H9 (cell line): Measurements from ENCODE around the gene RAP1GAP. TPM values are rescaled to one million over a fixed set of nuclear protein-coding genes. Genes with fewer than 3 reads are reported as not detected.

Source experiments
- DNase-seq: peaks from one replicate; pipeline ENCODE4 v3.0.0-alpha.2; 2017
- H2AFZ ChIP-seq: one replicate; pipeline ENCODE4 v1.6.1; 2013; ENCODE audit warnings: mild to moderate bottlenecking, low read length, control low read depth, moderate library complexity
- H2AK5ac ChIP-seq: 2 replicates; pipeline ENCODE4 v1.6.1; 2013; ENCODE audit warnings: low read length, control low read depth, mixed read lengths; ENCODE audit not compliant: insufficient read length
- H2BK120ac ChIP-seq: one replicate; pipeline ENCODE4 v1.6.1; 2013; ENCODE audit warnings: low read depth, mild to moderate bottlenecking, low read length, control low read depth, inconsistent platforms; ENCODE audit not compliant: poor library complexity, severe bottlenecking
- H2BK12ac ChIP-seq: 2 replicates; pipeline ENCODE4 v1.6.1; 2013; ENCODE audit warnings: low read length, control low read depth, mixed read lengths, low read depth; ENCODE audit not compliant: insufficient read length
- H2BK15ac ChIP-seq: 2 replicates; pipeline ENCODE4 v1.6.1; 2013; ENCODE audit warnings: low read depth, low read length, control low read depth
- H2BK20ac ChIP-seq: one replicate; pipeline ENCODE4 v1.6.1; 2013; ENCODE audit warnings: low read depth, mild to moderate bottlenecking, low read length, control low read depth, inconsistent platforms; ENCODE audit not compliant: poor library complexity, severe bottlenecking
- H2BK5ac ChIP-seq: 2 replicates; pipeline ENCODE4 v1.6.1; 2013; ENCODE audit warnings: low read length, control low read depth, mixed read lengths; ENCODE audit not compliant: insufficient read length
- H3K14ac ChIP-seq: 2 replicates; pipeline ENCODE4 v1.6.1; 2013; ENCODE audit warnings: low read length, control low read depth; ENCODE audit not compliant: insufficient read depth
- H3K18ac ChIP-seq: 2 replicates; pipeline ENCODE4 v1.6.1; 2013; ENCODE audit warnings: low read depth, mild to moderate bottlenecking, mixed read lengths, low read length, control low read depth; ENCODE audit not compliant: insufficient read length
- H3K23ac ChIP-seq: 2 replicates; pipeline ENCODE4 v1.6.1; 2013; ENCODE audit warnings: low read length, control low read depth, mixed read lengths, low read depth; ENCODE audit not compliant: insufficient read length
- H3K23me2 ChIP-seq: 2 replicates; pipeline ENCODE4 v1.6.1; 2013; ENCODE audit warnings: low read depth, mild to moderate bottlenecking, mixed read lengths, low read length, control low read depth; ENCODE audit not compliant: insufficient read length, poor library complexity, severe bottlenecking
- H3K27ac ChIP-seq: 2 replicates; pipeline ENCODE4 v1.5.1; 2013; ENCODE audit warnings: low read length, control low read depth, mixed read lengths, low read depth; ENCODE audit not compliant: insufficient read length
- H3K27me3 ChIP-seq: 2 replicates; pipeline ENCODE4 v1.6.1; 2013; ENCODE audit warnings: low read length, control low read depth, inconsistent platforms; ENCODE audit not compliant: insufficient read depth
- H3K4ac ChIP-seq: 2 replicates; pipeline ENCODE4 v1.6.1; 2013; ENCODE audit warnings: low read depth, mild to moderate bottlenecking, control low read depth, inconsistent platforms, low read length, moderate library complexity
- H3K4me1 ChIP-seq: 2 replicates; pipeline ENCODE4 v1.6.1; 2013; ENCODE audit warnings: low read length, control low read depth, inconsistent platforms; ENCODE audit not compliant: insufficient read depth
- H3K4me2 ChIP-seq: 2 replicates; pipeline ENCODE4 v1.6.1; 2013; ENCODE audit warnings: low read length, control low read depth, mixed read lengths; ENCODE audit not compliant: insufficient read length, insufficient read depth
- H3K56ac ChIP-seq: 2 replicates; pipeline ENCODE4 v1.6.1; 2013; ENCODE audit warnings: low read depth, mild to moderate bottlenecking, mixed read lengths, low read length, control low read depth; ENCODE audit not compliant: insufficient read length
- H3K79me1 ChIP-seq: 2 replicates; pipeline ENCODE4 v1.6.1; 2013; ENCODE audit warnings: low read depth, mild to moderate bottlenecking, moderate library complexity, low read length, control low read depth, inconsistent platforms; ENCODE audit not compliant: insufficient read depth, poor library complexity, severe bottlenecking
- H3K79me2 ChIP-seq: 2 replicates; pipeline ENCODE4 v1.6.1; 2013; ENCODE audit warnings: low read length, control low read depth, inconsistent platforms; ENCODE audit not compliant: insufficient read depth
- H3K9ac ChIP-seq: 2 replicates; pipeline ENCODE4 v1.6.1; 2013; ENCODE audit warnings: low read length, control low read depth, mixed read lengths; ENCODE audit not compliant: insufficient read length; ENCODE audit errors: extremely low read depth
- H3K9me3 ChIP-seq: one replicate; pipeline ENCODE4 v1.6.1; 2013; ENCODE audit warnings: low read depth, low read length, inconsistent platforms; ENCODE audit not compliant: control insufficient read depth
- H3T11ph ChIP-seq: one replicate; pipeline ENCODE4 v1.6.1; 2013; ENCODE audit warnings: mild to moderate bottlenecking, low read length, control low read depth, inconsistent platforms
- H4K20me1 ChIP-seq: one replicate; pipeline ENCODE4 v1.6.1; 2013; ENCODE audit not compliant: control insufficient read depth, insufficient read length, insufficient read depth
- H4K5ac ChIP-seq: 2 replicates; pipeline ENCODE4 v1.6.1; 2013; ENCODE audit warnings: low read depth, mild to moderate bottlenecking, mixed read lengths, low read length, control low read depth; ENCODE audit not compliant: insufficient read length
- H4K8ac ChIP-seq: replicated peaks from 2 replicates; pipeline ENCODE4 v1.6.1; 2013; ENCODE audit warnings: low read length, control low read depth, mixed read lengths, low read depth; ENCODE audit not compliant: insufficient read length
- H4K91ac ChIP-seq: 2 replicates; pipeline ENCODE4 v1.6.1; 2013; ENCODE audit warnings: low read depth, mild to moderate bottlenecking, moderate library complexity, mixed read lengths, low read length, control low read depth; ENCODE audit not compliant: insufficient read length
- H3K27ac Mint-ChIP-seq, 3 experiments: 2 replicates in 2 of 3; 3 replicates in 1 of 3; pipeline ENCODE4 v1.8.0; 2020 to 2021; ENCODE audit warnings: mixed read lengths in 3 of 3, mild to moderate bottlenecking in 1 of 3, moderate library complexity in 1 of 3
- H3K27me3 Mint-ChIP-seq: 2 replicates; pipeline ENCODE4 v1.8.0; 2021; ENCODE audit warnings: low read depth, mild to moderate bottlenecking, moderate library complexity, mixed read lengths
- H3K36me3 Mint-ChIP-seq, 3 experiments: 2 replicates in 2 of 3; 3 replicates in 1 of 3; pipeline ENCODE4 v1.8.0; 2020 to 2021; ENCODE audit warnings: low read depth in 3 of 3, mixed read lengths in 3 of 3; ENCODE audit not compliant: insufficient read depth in 1 of 3
- H3K4me1 Mint-ChIP-seq, 2 experiments: 2 replicates each; pipeline ENCODE4 v1.8.0; 2020; ENCODE audit warnings: mixed read lengths in 2 of 2
- H3K4me3 Mint-ChIP-seq, 2 experiments: 2 replicates in 1 of 2; 3 replicates in 1 of 2; pipeline ENCODE4 v1.8.0; 2020 to 2021; ENCODE audit warnings: mild to moderate bottlenecking in 2 of 2, mixed read lengths in 2 of 2, moderate library complexity in 1 of 2
- H3K9me3 Mint-ChIP-seq, 2 experiments: 2 replicates in 1 of 2; 3 replicates in 1 of 2; pipeline ENCODE4 v1.8.0; 2020; ENCODE audit warnings: mild to moderate bottlenecking in 2 of 2, mixed read lengths in 2 of 2, moderate library complexity in 1 of 2
- CTCF ChIP-seq: fragments of 200-600 bp; sonication (generic); conservative IDR thresholded peaks from 3 replicates; pipeline ENCODE4 v1.8.0; 2021; ENCODE audit warnings: antibody characterized with exemption, mild to moderate bottlenecking
- WGBS: extraction: QIAGEN DNeasy Blood & Tissue Kit; methylation state at CpG from one replicate; pipeline ENCODE4 v1.1.7; 2013; ENCODE audit warnings: missing lambda C conversion rate, low lambda C conversion rate, mixed read lengths; ENCODE audit not compliant: insufficient read length; ENCODE audit errors: extremely low coverage; 5-methylcytosine and 5-hydroxymethylcytosine counted together
- total RNA-seq: library from RNA; stranded (reverse); gene quantifications from 2 replicates; pipeline ENCODE4 v1.2.1, GENCODE V29; 2021

Gene RAP1GAP
- total RNA-seq, 1 experiment from 2014 or later, result 7.9 TPM

DNA sequence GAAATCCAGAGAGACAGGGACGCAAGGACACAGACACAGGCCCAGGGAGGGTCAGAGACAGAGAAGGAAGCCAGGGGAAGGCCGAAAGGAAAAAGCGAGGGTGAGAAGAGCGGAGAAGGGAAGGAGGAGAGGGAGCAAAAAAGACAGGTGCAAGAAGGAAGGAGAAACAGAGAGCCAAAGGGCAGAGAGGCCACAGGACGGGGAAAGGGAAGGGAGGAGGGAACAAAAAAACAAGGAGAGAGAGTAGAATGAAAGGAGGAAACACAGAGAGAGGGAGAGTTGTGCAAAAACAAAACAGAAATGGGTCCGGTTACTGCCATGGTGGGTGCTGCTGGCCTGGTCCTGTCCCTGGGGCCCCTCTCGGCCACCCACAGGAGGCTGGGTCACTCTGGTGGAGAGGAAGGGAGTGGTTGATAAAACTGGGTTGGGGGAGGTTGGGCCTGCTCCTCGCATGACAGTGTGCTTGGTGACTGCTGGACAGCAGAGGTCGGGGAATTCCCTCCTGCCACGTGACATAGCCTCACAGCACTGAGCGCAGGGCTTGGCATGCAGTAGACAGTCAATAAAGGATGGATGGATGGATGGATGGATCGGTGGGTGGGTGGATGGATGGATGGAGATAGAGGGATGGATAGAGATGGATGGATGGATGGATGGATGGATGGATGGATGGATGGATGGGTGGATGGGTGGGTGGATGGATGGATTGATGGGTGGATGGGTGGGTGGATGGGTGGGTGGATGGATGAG is 64.8 kb downstream of the RAP1GAP start:
- H3K27me3 ChIP-seq, result no peaks in the 10 kb centered on the region
- no peak overlapping the region for H3K4ac ChIP-seq
- H3K79me2 ChIP-seq, result no peaks in the 10 kb centered on the region
- no peak overlapping the region for H2BK20ac ChIP-seq
- no peak overlapping the region for H3K56ac ChIP-seq
- no peak overlapping the region for H3K9ac ChIP-seq
- H3K14ac ChIP-seq, result peak overlapping the region; percentile 15; the same call in 1 of the 2 replicates
- Mint-ChIP-seq H3K9me3 (no peaks in the 10 kb centered on the region; a peak in 2 of 5 replicates), H3K4me1 (peaks cover 12 to 39% of the 10 kb centered on the region in 2 experiments), H3K4me3 (0 out of 5 replicates have a peak overlapping the region, but pooled peaks of 1 of the 2 experiments have one; percentile 7), H3K27ac (peak overlapping the region; percentile 18 to 80 (median 34); a peak in 5 of 7 replicates), H3K27me3 (no peaks in the 10 kb centered on the region; the same call in 1 of the 2 replicates), H3K36me3 (no peaks in the 10 kb centered on the region)
- no peak overlapping the region for H3K4me2 ChIP-seq
- no peak overlapping the region for H2AFZ ChIP-seq
- H2AK5ac ChIP-seq, result no peak overlapping the region
- no peaks in the 10 kb centered on the region for H3K23me2 ChIP-seq
- H3T11ph ChIP-seq, result no peak overlapping the region
- no peak overlapping the region for H3K18ac ChIP-seq
- H4K91ac ChIP-seq, result no peak overlapping the region
- TF ChIP-seq CTCF, result no peak
- H2BK15ac ChIP-seq, result no peak overlapping the region
- DNase-seq, result no peak
- no peak overlapping the region for H3K23ac ChIP-seq
- H4K20me1 ChIP-seq, result no peaks in the 10 kb centered on the region
- H3K9me3 ChIP-seq, result no peaks in the 10 kb centered on the region
- H3K4me1 ChIP-seq, result 0 out of 2 replicates have a peak, but pooled peaks cover 2% of the 10 kb centered on the region
- no peak overlapping the region for H2BK5ac ChIP-seq
- WGBS, result no CpG with 5 or more reads among the region's 12 CpGs
- H3K79me1 ChIP-seq, result no peaks in the 10 kb centered on the region
- no peak overlapping the region for H4K5ac ChIP-seq
- H2BK12ac ChIP-seq, result no peak overlapping the region
- no peak overlapping the region for H4K8ac ChIP-seq
- H3K27ac ChIP-seq, result no peak overlapping the region
- no peak overlapping the region for H2BK120ac ChIP-seq
